HG02610 (cell line): ENCODE measurements around the gene SRGAP2B.
"Not testable (repeated sequence)": the region's sequence is repeated elsewhere in the genome, so short reads cannot be mapped to it uniquely, and the experiment has no call there.

ENCODE experiments used
- ATAC-seq: cut with Tn5 transposase; IDR thresholded peaks from one replicate; pipeline ENCODE4 v1.9.1; 2021; ENCODE audit warnings: mild to moderate bottlenecking, moderate library complexity; ENCODE audit not compliant: unreplicated experiment

Gene SRGAP2B

GRCh38 chr1:144961604-144962583 is 133.2 kb downstream of the SRGAP2B start:
- not testable (repeated sequence) for ATAC-seq

GRCh38 chr1:144960929-144961488 is 134.1 kb downstream of the SRGAP2B start:
- ATAC-seq, result not testable (repeated sequence)

- ATAC-seq, result not testable (repeated sequence)
Observed at GRCh38 chr1:144948390-144948789, 146.7 kb downstream of the SRGAP2B start.

- ATAC-seq, result not testable (repeated sequence)
Observed at GRCh38 chr1:144947495-144947894, 147.6 kb downstream of the SRGAP2B start.

GRCh38 chr1:144946525-144947480 is 148.3 kb downstream of the SRGAP2B start:
- not testable (repeated sequence) for ATAC-seq

- ATAC-seq, result peak; percentile 68
Observed at GRCh38 chr1:144941710-144942109, 153.4 kb downstream of the SRGAP2B start.

- peak; percentile 86 for ATAC-seq
Observed at GRCh38 chr1:144940054-144940453, 155.1 kb downstream of the SRGAP2B start.

- ATAC-seq, result not testable (repeated sequence)
Observed at GRCh38 chr1:144938627-144939026, 156.5 kb downstream of the SRGAP2B start.

GRCh38 chr1:144936186-144936732 is 158.9 kb downstream of the SRGAP2B start:
- not testable (repeated sequence) for ATAC-seq

GRCh38 chr1:144935310-144935709 is 159.8 kb downstream of the SRGAP2B start:
- not testable (repeated sequence) for ATAC-seq

- not testable (repeated sequence) for ATAC-seq
Observed at GRCh38 chr1:144933014-144933413, 162.1 kb downstream of the SRGAP2B start.

- not testable (repeated sequence) for ATAC-seq
Observed at GRCh38 chr1:144932153-144932552, 163.0 kb downstream of the SRGAP2B start.

GRCh38 chr1:144931553-144931952 is 163.6 kb downstream of the SRGAP2B start:
- not testable (repeated sequence) for ATAC-seq

GRCh38 chr1:144930085-144930777 is 164.9 kb downstream of the SRGAP2B start:
- ATAC-seq, result not testable (repeated sequence)

- not testable (repeated sequence) for ATAC-seq
Observed at GRCh38 chr1:144927292-144927691, 167.8 kb downstream of the SRGAP2B start.

GRCh38 chr1:144923640-144924039 is 171.5 kb downstream of the SRGAP2B start:
- ATAC-seq, result not testable (repeated sequence)

GRCh38 chr1:144922785-144923184 is 172.3 kb downstream of the SRGAP2B start:
- not testable (repeated sequence) for ATAC-seq

GRCh38 chr1:144919106-144919505 is 176.0 kb downstream of the SRGAP2B start:
- ATAC-seq, result not testable (repeated sequence)

GRCh38 chr1:144918027-144918603 is 177.0 kb downstream of the SRGAP2B start:
- not testable (repeated sequence) for ATAC-seq
